Cortex of kidney (tissue), 1 donor: Measurements from ENCODE around the gene SPECC1.
"Not testable (repeated sequence)": the region's sequence is repeated elsewhere in the genome, so short reads cannot be mapped to it uniquely, and the experiment has no call there.

Source experiments
- DNase-seq: peaks from one replicate; lab custom pipeline; 2025; lab: John Stamatoyannopoulos, UW

The SPECC1 gene

GRCh38 chr17:20128036-20128667 lies 119.0 kb downstream of the SPECC1 start:
- DNase-seq, result no peak

- DNase-seq, result no peak
These were observed 124.4 kb downstream of the SPECC1 start for GRCh38 chr17:20133517-20133916.

GRCh38 chr17:20141198-20141972 lies 132.2 kb downstream of the SPECC1 start:
- no peak for DNase-seq

GRCh38 chr17:20142268-20142667 lies 133.1 kb downstream of the SPECC1 start:
- DNase-seq, result no peak

- DNase-seq, result no peak
These were observed 134.6 kb downstream of the SPECC1 start for GRCh38 chr17:20143740-20144139.

GRCh38 chr17:20145567-20145966 lies 136.4 kb downstream of the SPECC1 start:
- DNase-seq, result no peak

GRCh38 chr17:20149251-20149650 lies 140.1 kb downstream of the SPECC1 start:
- no peak for DNase-seq

GRCh38 chr17:20151174-20151573 lies 142.0 kb downstream of the SPECC1 start:
- DNase-seq, result no peak

- DNase-seq, result no peak
These were observed 144.1 kb downstream of the SPECC1 start for GRCh38 chr17:20153231-20153630.

GRCh38 chr17:20154286-20155000 lies 145.3 kb downstream of the SPECC1 start:
- DNase-seq, result no peak

GRCh38 chr17:20155258-20156195 lies 146.4 kb downstream of the SPECC1 start:
- peak; percentile 67 for DNase-seq

GRCh38 chr17:20156196-20157000 lies 147.2 kb downstream of the SPECC1 start:
- no peak for DNase-seq

- DNase-seq, result no peak
These were observed 147.8 kb downstream of the SPECC1 start for GRCh38 chr17:20157001-20157310.

- no peak for DNase-seq
These were observed 149.4 kb downstream of the SPECC1 start for GRCh38 chr17:20158580-20158979.

GRCh38 chr17:20159406-20160069 lies 150.4 kb downstream of the SPECC1 start:
- DNase-seq, result no peak

GRCh38 chr17:20165516-20165915 lies 156.4 kb downstream of the SPECC1 start:
- DNase-seq, result not testable (repeated sequence)

- no peak for DNase-seq
These were observed 160.9 kb downstream of the SPECC1 start for GRCh38 chr17:20170085-20170484.

GRCh38 chr17:20171741-20172365 lies 162.7 kb downstream of the SPECC1 start:
- DNase-seq, result no peak

GRCh38 chr17:20172376-20172775 lies 163.2 kb downstream of the SPECC1 start:
- DNase-seq, result no peak

GRCh38 chr17:20173091-20173490 lies 163.9 kb downstream of the SPECC1 start:
- DNase-seq, result no peak
